Nasal cavity respiratory epithelium epithelial cell of viscerocranial mucosa (primary cell): ENCODE measurements around the gene SLC25A22. TPM values are rescaled to one million over a fixed set of nuclear protein-coding genes. Genes with fewer than 3 reads are reported as not detected.

Experiments used
- total RNA-seq: library from RNA; depleted of rRNA; stranded (reverse); fragments of >200 nt; gene quantifications from 2 replicates; pipeline ENCODE4 v1.2.3, GENCODE V29; 2014

SLC25A22 gene
- 6.2 and 20.9 TPM in 2 replicates for total RNA-seq

DNA sequence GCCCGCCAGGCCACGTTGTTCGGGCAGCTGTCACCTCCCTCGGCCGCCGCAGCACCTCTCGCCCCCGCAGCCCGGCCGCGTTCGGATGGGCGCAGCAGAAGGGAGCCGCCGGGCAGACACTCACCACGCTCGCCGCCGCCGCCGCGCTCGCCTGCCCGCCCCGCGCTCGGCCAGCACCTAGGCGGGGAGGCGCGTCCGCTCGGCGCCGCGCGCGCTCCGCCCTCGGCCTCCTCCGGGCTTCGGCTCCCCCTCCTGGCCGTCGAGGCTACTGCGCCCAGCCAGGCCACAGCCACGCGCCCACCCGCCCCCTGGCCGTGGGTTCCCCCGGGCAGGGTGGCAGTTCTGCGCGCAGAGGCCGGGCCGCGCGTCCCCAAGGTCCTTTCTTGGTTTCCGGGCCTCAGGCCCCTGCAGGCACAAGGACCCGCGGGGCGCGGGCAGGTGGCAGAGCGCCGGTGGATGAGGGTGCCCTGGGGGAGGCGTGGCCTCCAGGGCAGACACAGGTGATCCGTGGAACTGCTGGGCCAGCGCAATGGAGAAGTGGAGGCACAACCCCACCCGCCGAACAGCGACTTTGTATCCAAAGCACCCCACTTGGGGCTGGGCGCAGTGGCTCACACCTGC lies at the start of gene SLC25A22:
TSS of gene SLC25A22 (minus strand) at position 189 of the 621 bp plus-strand sequence. CDS start 3,275 bp downstream, outside the sequence.

DNA sequence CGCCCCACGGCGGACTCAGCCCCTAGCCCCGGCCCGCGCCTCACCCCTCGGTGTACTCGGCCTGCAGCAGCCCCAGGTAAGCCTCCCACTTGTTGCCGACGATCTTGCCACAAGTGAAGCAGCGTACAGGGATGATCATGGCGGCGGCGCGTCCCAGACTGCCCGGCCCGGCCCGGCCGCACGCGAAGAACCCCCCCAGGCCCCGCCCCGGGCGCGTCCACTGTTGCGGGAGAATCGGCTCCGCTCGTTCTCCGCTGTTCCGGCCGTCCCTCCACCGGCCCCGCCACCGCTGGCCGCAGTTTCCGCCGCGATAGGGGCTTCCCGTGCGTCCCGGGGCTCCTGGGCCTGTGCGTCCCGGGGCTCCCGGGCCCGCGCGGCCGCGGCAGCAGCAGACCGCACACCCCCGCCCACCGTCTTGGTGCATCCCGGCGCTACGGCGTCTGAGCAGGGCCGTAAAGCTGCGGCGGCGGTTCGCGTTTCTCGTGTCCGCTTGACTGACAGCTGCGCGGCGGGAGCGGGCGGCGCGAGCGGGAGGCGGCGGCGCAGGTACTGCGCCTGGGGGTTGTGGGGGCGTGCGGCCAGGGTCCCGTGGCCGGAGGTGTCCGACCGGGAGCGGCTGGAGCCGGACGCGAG lies 44.4 kb upstream of the SLC25A22 start, which contains the start of the genes POLR2L and TSPAN4:
TSS of gene POLR2L (minus strand) at position 160 of the 633 bp plus-strand sequence. CDS start at position 139, 21 bp downstream.
TSS of gene TSPAN4 (plus strand) at position 483 of the 633 bp plus-strand sequence. CDS start 7,453 bp downstream, outside the sequence.

DNA sequence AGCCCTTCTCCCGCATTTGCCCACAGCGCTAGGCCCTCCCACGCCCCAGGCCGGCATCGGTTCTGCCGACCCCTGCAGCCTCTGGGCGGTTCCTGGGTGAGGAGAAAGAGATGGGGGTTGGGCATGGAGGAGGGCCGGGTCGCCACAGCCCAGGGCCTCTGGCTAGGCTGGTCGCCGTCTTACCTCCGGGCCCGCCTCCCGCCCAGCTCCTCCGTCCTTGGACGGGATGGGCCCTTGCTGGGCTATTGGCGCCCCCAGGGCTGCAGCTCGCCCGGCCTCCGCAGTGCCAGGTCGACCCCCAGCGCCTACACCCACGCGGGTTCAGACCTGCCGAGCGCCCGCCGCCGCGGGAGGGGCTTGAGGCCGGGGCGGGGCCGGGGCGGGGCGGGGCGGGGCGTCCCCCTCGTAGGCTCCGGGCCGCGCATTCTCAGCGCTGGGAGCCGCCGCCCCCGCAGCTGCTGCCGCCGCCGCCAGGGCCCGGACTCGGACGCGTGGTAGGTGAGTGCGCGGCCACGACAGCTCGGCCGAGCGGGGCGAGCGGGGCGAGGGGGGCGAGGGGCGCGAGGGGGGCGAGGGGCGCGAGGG lies 34.5 kb upstream of the SLC25A22 start, which contains the start of gene CD151:
TSS of gene CD151 (plus strand) at position 424 of the 585 bp plus-strand sequence. CDS start 3,118 bp downstream, outside the sequence.

DNA sequence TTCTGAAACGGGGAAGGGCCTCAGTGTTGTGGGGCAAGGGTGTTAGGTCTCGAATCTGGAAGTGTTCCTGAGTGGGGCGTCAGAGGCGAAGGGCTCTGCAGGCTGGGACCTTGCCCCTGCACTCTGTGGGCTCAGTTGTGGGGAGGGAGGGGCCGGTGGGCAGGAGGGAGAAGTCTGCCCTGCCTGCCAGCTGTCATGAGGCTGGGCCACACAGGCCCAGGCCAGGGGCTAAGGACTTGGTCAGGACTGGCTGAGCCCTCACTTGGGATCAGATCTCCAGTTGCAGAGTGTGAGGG lies 29.8 kb upstream of the SLC25A22 start, which contains the start of gene CRACR2B:
TSS of gene CRACR2B (plus strand) at position 23 of the 296 bp plus-strand sequence. CDS start 689 bp downstream, outside the sequence.

DNA sequence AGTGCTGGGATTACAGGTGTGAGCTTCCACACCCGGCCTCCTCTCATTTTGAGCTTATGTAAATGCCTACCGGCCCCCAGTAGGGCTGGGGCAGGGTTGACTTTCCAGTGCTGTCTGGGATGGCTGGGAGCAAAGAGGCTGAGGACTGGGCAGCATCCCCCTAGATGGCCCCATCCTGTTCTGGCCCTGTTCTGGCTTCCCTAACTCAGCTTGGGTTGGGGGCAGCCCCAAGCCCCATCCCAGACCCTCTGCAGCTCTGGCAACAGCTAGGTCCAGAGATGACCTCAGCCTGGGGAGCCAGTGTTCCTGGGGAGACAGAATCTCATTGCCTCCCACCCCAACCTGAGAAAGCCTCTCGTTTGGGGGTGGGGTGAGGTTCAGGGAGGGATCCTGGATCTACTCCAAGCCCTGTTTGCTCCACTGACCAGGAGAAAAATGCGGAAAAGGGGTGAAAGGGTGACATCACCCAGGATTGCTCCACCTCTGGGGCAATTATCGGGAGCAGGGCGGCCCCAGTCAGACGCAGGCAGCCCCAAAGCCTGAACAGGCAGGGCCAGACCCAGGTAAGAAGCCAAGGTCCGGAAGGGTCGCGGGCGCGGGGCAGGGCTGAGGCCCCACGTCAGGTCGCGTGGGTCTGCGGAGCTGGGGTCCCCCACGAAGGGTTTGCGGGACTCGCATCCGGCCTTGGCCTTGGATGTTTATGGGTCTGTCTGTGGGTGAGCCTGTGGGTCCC lies 20.5 kb upstream of the SLC25A22 start, which contains the start of gene PNPLA2:
TSS of gene PNPLA2 (plus strand) at position 519 of the 733 bp plus-strand sequence. CDS start 805 bp downstream, outside the sequence.

DNA sequence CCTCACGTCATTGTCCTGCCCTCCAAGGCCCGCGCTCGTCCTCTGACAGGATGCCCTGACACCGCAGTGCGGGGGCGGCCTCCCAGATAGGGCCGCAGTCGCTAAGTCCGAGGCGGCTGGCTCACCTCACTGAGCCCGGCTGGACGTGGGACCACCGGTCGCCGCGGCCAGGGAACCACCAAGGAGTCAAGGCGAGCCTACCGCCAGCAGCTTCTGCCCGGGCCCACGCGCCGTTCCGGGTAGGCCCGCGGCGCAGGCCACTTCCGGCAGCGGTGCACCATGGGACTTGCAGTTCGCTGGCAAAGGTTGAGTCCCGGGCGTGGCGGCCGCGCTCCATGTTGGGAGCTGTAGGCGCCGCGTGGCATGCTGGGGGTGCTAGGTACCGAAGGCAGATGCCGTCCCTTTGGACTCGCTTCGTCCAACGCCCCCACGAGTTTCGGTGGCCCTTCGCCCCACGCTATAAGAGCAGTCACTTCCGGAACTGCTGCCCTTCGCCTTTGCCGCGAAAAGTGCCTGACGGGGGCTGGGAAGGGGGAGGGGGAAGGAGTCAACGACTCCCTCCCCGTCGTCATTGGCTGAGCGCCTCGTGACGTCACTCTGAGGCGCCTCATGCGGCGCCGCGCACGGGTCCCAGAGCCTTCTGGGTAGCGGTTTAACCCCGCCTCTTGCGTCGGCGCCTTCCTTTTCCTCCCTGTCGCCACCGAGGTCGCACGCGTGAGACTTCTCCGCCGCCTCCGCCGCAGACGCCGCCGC lies 11.4 kb upstream of the SLC25A22 start, which contains the start of gene RPLP2:
TSS of gene RPLP2 (plus strand) at position 681 of the 753 bp plus-strand sequence. CDS start 268 bp downstream, outside the sequence.

DNA sequence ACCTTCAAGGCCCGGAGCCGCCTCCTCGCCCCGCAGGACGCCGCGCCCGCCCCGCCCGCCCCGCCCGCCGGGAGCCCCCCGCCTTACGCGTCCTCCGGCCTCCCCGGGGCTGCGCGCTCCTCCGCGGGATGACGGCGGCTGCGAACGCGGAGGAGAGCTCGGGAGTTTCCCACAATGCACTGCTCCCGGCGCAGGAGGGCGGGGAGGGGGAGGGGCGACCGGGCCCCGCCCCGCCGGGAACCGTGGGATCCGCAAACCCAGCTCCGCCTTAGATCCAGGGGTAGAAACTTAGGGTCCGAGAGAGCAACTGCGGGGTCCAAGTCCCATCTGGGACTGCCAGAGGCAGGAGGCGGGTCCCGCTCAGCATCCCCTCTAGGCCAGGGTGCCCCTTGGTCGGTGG lies 8.1 kb downstream of the SLC25A22 start, which contains the start of gene CEND1:
TSS of gene CEND1 (minus strand) at position 148 of the 400 bp plus-strand sequence. CDS start 1,514 bp downstream, outside the sequence.

DNA sequence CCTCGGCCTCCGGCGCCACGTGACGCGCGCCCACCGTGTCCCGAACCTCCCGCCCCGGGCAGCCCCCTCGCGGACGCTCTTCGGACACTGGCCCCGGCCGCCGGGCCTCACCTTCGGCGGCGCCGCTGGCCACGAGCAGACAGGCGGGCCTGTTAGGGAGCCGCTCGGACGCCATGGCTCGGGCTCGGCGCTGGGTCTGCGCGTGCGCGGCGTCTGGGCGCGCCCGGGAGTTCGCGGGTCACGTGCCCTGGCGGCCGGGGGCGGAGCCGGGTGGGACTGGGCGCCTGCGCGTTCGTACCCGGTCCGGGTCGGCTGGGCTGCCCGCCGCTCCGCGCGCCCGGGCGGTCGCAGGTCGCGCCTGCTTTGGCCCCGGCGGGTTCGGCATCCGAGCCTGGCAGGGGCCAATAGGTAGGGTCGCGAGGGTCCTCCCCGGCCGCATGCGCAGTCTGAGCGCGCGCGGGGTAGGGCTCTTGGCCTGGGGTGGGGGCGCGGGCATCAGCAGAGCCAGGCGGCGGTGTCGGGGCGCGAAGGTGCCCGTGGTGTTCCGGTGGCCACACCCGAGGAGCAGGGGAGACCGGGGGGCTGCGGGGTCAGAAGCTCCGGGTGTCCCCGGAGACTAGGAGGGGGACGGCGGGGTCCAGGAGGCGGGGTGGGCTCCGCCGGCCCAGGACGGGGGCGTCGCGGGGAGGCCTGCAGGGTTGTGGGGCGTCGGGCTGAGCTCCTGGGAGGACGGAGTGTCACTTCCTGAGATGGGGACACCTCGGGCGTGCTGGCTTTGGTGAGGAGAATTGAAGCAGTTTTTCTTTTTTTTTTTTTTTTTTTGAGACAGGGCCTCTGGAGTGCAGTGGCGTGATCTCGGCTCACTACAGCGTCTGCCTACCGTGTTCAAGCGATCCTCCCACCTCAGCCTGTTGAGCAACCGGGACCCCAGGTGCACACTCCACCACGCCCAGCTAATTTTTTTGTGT lies 20.5 kb downstream of the SLC25A22 start, which contains the start of gene GATD1:
TSS of gene GATD1 (minus strand) at position 200 of the 968 bp plus-strand sequence. CDS start at position 175, 25 bp downstream.

DNA sequence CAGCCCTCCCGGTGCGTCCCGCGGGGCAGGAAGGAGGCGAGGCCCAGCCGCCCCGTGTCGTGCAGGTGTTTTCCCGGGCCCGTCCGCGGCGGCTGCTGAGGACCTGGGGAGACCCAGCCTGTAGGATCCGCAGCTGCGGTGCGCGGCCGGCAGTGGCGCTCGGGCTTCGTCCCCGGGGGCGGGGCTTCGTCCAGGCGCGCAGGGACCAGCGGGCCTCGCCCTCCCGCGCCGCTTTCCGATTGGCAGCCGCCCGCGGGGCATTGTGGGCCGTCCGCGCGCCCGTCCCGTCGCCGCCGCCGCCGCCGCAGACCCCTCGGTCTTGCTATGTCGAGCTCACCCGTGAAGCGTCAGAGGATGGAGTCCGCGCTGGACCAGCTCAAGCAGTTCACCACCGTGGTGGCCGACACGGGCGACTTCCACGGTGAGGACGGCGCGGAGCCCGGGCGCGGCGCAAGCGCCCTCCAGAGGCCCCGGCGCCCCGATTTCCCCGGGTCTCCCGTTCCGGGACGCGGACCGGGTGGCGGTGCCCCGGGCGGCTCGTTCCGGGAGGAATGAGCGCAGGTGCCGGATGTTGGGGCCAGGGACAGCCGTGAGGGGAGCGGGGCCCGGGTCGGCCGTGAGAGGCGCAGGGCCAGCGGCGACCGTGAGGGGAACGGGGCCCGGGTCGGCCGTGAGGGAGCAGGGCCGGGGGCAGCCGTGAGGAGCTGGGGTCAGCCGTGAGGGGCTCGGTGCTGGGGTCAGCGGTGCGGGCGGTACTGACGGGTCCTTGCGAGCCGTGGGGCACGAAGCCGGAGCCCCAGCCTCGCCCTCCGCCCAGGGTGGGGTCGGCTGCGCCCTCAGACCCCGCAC lies 50.7 kb downstream of the SLC25A22 start, which contains the start of gene TALDO1:
TSS of gene TALDO1 (plus strand) at position 307 of the 849 bp plus-strand sequence. CDS start at position 325, 18 bp downstream.

Other genes with a start within 250 kb of the SLC25A22 start
- gene LMNTD2, start 237.5 kb downstream of the SLC25A22 start, total RNA-seq: 1.0 and 2.0 TPM in 2 replicates
- gene RASSF7, start 237.3 kb downstream of the SLC25A22 start, total RNA-seq: 18.7 and 29.0 TPM in 2 replicates
- gene PHRF1, start 221.8 kb downstream of the SLC25A22 start, total RNA-seq: 26.3 and 37.4 TPM in 2 replicates
- 7.8 and 39.3 TPM in 2 replicates for gene IRF7, start 182.3 kb downstream of the SLC25A22 start, total RNA-seq
- gene CDHR5, start 173.3 kb downstream of the SLC25A22 start, total RNA-seq: not detected in 2 replicates
- not detected in 2 replicates for gene SCT, start 171.1 kb downstream of the SLC25A22 start, total RNA-seq
- 0.07 TPM in 1 of 2 replicates, not detected in the other for gene DRD4, start 161.0 kb downstream of the SLC25A22 start, total RNA-seq
- 28.4 and 36.0 TPM in 2 replicates for gene DEAF1, start 103.1 kb downstream of the SLC25A22 start, total RNA-seq
- 16.4 and 21.9 TPM in 2 replicates for gene TMEM80, start 102.5 kb downstream of the SLC25A22 start, total RNA-seq
- 126 and 167 TPM in 2 replicates for gene EPS8L2, start 92.0 kb downstream of the SLC25A22 start, total RNA-seq
- gene TALDO1, start 50.8 kb downstream of the SLC25A22 start, total RNA-seq: 199 and 220 TPM in 2 replicates
- gene GATD1, start 20.8 kb downstream of the SLC25A22 start, total RNA-seq: 20.8 and 30.3 TPM in 2 replicates
- gene CEND1, start 8.2 kb downstream of the SLC25A22 start, total RNA-seq: not detected in 2 replicates
- gene PIDD1, start 7.0 kb upstream of the SLC25A22 start, total RNA-seq: 6.2 and 8.1 TPM in 2 replicates
- gene RPLP2, start 11.7 kb upstream of the SLC25A22 start, total RNA-seq: 259 and 293 TPM in 2 replicates
- gene PNPLA2, start 20.6 kb upstream of the SLC25A22 start, total RNA-seq: 20.5 and 21.2 TPM in 2 replicates
- 0.34 and 1.00 TPM in 2 replicates for gene CRACR2B, start 29.6 kb upstream of the SLC25A22 start, total RNA-seq
- gene CD151, start 34.7 kb upstream of the SLC25A22 start, total RNA-seq: 166 and 396 TPM in 2 replicates
- 25.6 and 55.0 TPM in 2 replicates for gene POLR2L, start 44.2 kb upstream of the SLC25A22 start, total RNA-seq
- gene TSPAN4, start 44.6 kb upstream of the SLC25A22 start, total RNA-seq: 21.7 and 32.5 TPM in 2 replicates
- gene CHID1, start 112.5 kb upstream of the SLC25A22 start, total RNA-seq: 44.4 and 76.5 TPM in 2 replicates
- 17.1 and 40.4 TPM in 2 replicates for gene AP2A2, start 127.6 kb upstream of the SLC25A22 start, total RNA-seq
- gene MUC6, start 238.4 kb upstream of the SLC25A22 start, total RNA-seq: not detected in 2 replicates